GM21576 (cell line): ENCODE results near the gene FAM111A.
A peak's percentile ranks its signal among the peaks of the same experiment; 100 is the strongest.

Experiments
- ATAC-seq: cut with Tn5 transposase; IDR thresholded peaks from one replicate; pipeline ENCODE4 v1.9.1; 2021; ENCODE audit warnings: mild to moderate bottlenecking, moderate library complexity; ENCODE audit not compliant: unreplicated experiment

Gene FAM111A

DNA sequence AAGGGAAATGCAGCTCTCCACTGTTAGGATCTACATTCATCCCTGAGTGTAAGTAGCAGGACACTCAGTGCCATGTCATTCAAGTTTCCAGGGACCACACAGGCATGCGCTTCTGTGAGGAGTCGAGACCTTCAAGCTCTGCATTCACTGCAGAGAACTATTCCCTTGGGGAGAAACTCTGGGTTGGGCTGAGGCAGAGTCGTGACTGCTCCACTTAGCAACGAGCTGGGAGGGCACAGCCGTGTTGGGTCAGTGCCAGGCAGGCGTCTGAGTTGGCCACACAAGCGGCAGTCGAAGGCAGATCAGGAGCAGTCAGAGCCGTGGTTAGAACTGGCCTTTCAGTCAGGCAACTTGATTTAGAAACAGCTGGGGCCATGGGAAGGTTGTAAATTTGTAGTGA, 55.3 kb downstream of the FAM111A start:
- ATAC-seq, result no peak

- ATAC-seq, result no peak
These were observed 56.1 kb downstream of the FAM111A start for GRCh38 chr11:59198726-59199125.

GRCh38 chr11:59199546-59200422, 57.1 kb downstream of the FAM111A start:
- peak; percentile 45 for ATAC-seq

DNA sequence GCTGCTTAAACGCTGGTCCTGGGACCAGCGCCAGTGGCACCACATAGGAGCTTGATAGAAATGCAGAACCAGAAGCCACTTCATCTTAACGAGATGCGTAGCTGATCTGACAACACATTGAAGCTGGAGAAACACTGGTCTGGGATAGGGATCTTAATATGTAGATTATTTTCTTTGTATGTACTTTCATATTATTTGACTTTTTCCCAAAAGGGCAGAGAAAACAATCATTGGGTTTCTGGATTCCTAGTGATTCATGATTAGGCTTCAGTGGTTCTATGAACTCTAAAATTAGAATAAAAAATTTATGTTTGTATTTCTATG, 57.7 kb downstream of the FAM111A start:
- ATAC-seq, result peak; percentile 30

- ATAC-seq, result no peak
These were observed 58.7 kb downstream of the FAM111A start for GRCh38 chr11:59201353-59201752.
